BE2C (cell line): Measurements from ENCODE around the gene USP32.
"Not testable (repeated sequence)": the region's sequence is repeated elsewhere in the genome, so short reads cannot be mapped to it uniquely, and the experiment has no call there.

Source experiments
- DNase-seq: peaks from one replicate; pipeline ENCODE4 v3.0.0-alpha.2; 2020
- H3K27me3 ChIP-seq: fragments of 250-450 bp; sonication (Bioruptor Pico); 2 replicates; pipeline ENCODE4 v1.5.1; 2020; ENCODE audit warnings: mild to moderate bottlenecking
- H3K36me3 ChIP-seq: fragments of 250-450 bp; sonication (Bioruptor Pico); 2 replicates; pipeline ENCODE4 v1.5.1; 2020; ENCODE audit warnings: mild to moderate bottlenecking
- H3K4me1 ChIP-seq: fragments of 250-450 bp; sonication (Bioruptor Pico); 2 replicates; pipeline ENCODE4 v1.5.1; 2020
- H3K4me3 ChIP-seq: 2 replicates; pipeline ENCODE4 v1.5.1; 2011; ENCODE audit warnings: low read depth, low read length
- H3K9me3 ChIP-seq: fragments of 250-450 bp; sonication (Bioruptor Pico); 2 replicates; pipeline ENCODE4 v1.5.1; 2020
- CTCF ChIP-seq: IDR thresholded peaks from 2 replicates; pipeline ENCODE4 v1.5.1; 2012; ENCODE audit warnings: mild to moderate bottlenecking, low read depth, low read length

The USP32 gene

GRCh38 chr17:60426596-60426995 is 34.7 kb upstream of the USP32 start:
- H3K27me3 ChIP-seq = no peaks in the 10 kb centered on the region
- no peak for DNase-seq
- no peak overlapping the region for H3K4me3 ChIP-seq
- no peaks in the 10 kb centered on the region for H3K36me3 ChIP-seq
- H3K9me3 ChIP-seq = no peaks in the 10 kb centered on the region
- no peak for TF ChIP-seq CTCF
- no peaks in the 10 kb centered on the region for H3K4me1 ChIP-seq

- H3K36me3 ChIP-seq = no peaks in the 10 kb centered on the region
- no peaks in the 10 kb centered on the region for H3K9me3 ChIP-seq
- no peak for DNase-seq
- H3K4me1 ChIP-seq = no peaks in the 10 kb centered on the region
- no peak overlapping the region for H3K4me3 ChIP-seq
- H3K27me3 ChIP-seq = no peaks in the 10 kb centered on the region
- no peak for TF ChIP-seq CTCF
Observed at GRCh38 chr17:60425626-60426025, 33.7 kb upstream of the USP32 start.

GRCh38 chr17:60423865-60424264 is 31.9 kb upstream of the USP32 start:
- TF ChIP-seq CTCF = no peak
- no peaks in the 10 kb centered on the region for H3K4me1 ChIP-seq
- no peaks in the 10 kb centered on the region for H3K9me3 ChIP-seq

GRCh38 chr17:60422162-60422665 is 30.3 kb upstream of the USP32 start, which contains the start of gene CHCT1:
CHCT1 (plus strand) TSS chr17:60422489; CDS start chr17:60422593, 104 bp downstream.
- no peaks in the 10 kb centered on the region for H3K27me3 ChIP-seq
- no peaks in the 10 kb centered on the region for H3K4me1 ChIP-seq
- TF ChIP-seq CTCF = no peak
- no peaks in the 10 kb centered on the region for H3K36me3 ChIP-seq
- DNase-seq = no peak
- peak within 1 kb of the TSS; percentile 57 for H3K4me3 ChIP-seq
- H3K9me3 ChIP-seq = no peaks in the 10 kb centered on the region

More at GRCh38 chr17:60423865-60424264, 31.9 kb upstream of the USP32 start:
- Histone ChIP-seq H3K36me3 (no peaks in the 10 kb centered on the region), H3K27me3 (no peaks in the 10 kb centered on the region), H3K4me3 (no peak overlapping the region)
- DNase-seq = no peak

GRCh38 chr17:60421273-60422161 is 29.6 kb upstream of the USP32 start:
- Histone ChIP-seq H3K36me3 (no peaks in the 10 kb centered on the region), H3K4me1 (no peaks in the 10 kb centered on the region), H3K4me3 (peak overlapping the region; percentile 57), H3K27me3 (no peaks in the 10 kb centered on the region), H3K9me3 (no peaks in the 10 kb centered on the region)
- TF ChIP-seq CTCF = peak; percentile 88
- peak; percentile 85 for DNase-seq

GRCh38 chr17:60419875-60420274 is 27.9 kb upstream of the USP32 start:
- not testable (repeated sequence) for H3K4me1 ChIP-seq, H3K4me3 ChIP-seq, H3K9me3 ChIP-seq, H3K36me3 ChIP-seq, H3K27me3 ChIP-seq, DNase-seq

- H3K9me3 ChIP-seq, H3K4me1 ChIP-seq: not testable (repeated sequence)
Observed at GRCh38 chr17:60419003-60419402, 27.1 kb upstream of the USP32 start.

More at GRCh38 chr17:60419003-60419402, 27.1 kb upstream of the USP32 start:
- DNase-seq, H3K27me3 ChIP-seq, H3K36me3 ChIP-seq, H3K4me3 ChIP-seq: not testable (repeated sequence)
